CD4-positive, alpha-beta T cell treated with Interleukin-17A for 1 hour (primary cell): ENCODE results near the gene TMEM135.
"Not testable (repeated sequence)": the region's sequence is repeated elsewhere in the genome, so short reads cannot be mapped to it uniquely, and the experiment has no call there.

Experiments used
- DNase-seq: peaks from one replicate; pipeline ENCODE4 v3.0.0-alpha.2; 2020

TMEM135 gene

DNA sequence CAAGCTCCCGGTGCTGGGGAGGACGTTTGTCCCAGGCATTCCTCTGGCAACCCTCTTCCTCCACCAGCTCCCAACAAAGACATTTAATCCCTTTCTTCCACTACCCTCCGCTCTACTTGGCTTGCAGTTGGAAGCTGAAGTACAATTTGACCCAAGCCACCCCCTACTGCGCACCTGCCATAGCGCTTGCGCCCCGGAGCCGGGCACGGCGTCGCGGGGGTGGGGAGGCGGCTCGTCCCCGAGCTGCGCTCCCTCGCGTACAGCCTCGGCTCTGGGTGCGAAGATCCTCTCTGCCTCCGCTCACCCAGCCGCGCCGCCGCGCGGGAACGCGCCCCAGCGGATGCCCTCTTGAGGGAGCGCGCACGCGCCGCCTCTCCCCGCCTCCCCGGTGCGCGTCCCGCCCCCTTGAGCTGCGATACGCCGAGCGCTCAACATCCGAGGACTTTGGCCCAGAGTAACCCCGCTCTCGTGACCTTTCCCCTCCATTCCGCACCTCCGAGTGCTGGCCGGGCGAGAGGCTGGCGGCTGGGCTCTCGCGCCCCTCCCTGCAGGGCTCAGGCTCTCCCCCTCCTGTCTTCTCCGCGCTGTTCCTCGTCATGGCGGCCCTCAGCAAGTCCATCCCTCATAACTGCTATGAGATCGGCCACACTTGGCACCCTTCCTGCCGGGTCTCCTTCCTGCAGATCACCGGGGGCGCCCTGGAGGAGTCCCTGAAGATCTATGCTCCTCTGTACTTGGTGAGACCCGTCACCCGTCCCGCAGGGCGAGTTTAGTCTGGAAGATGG, at the start of gene TMEM135:
Gene TMEM135 (plus strand): TSS at position 485 of the 785 bp plus-strand sequence. CDS start 112 bp downstream, at position 597.
- peak; percentile 94 for DNase-seq

DNA sequence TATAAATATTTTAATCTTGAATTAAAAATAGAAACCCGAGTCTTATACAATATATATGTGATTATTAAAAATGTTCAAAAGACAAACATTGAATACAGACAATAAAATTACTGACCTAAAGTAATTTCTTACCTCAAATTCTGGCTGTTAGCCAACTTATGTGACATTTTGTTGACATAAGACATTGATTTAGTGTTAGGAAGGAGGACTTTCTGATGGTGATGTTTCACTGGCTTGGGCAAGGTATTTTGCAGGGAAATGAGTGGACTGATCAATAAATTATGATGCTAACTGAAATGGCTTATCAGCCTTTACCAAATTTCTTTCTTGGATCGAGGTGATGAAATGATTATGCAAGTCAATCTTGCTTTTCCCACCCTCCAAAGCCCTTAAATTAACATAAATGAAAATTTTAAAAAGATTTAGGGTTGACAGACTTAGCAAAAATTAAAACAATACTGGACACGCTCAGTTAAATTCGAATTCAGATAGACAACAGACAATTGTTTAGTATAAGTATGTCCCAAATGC, 49.3 kb upstream of the TMEM135 start:
- DNase-seq, result no peak

DNA sequence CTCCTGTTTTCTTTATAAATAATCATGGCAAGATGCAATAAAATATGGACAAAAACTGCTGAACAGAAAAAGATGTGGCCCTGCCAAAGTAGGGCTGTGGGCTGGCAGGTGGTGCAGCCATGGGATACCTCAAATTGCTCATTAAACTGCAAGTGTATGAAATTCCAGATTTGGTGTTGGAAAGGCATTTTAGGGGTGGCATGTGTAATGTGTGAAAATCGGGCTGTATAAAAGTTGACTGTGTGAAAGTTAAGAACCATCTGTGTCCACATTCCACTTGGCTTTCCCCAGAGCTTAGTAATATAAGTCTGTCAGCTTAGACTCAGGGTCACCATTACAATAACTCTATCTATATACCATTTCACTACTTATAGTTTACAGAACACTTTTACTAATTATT, 47.7 kb upstream of the TMEM135 start:
- no peak for DNase-seq

DNA sequence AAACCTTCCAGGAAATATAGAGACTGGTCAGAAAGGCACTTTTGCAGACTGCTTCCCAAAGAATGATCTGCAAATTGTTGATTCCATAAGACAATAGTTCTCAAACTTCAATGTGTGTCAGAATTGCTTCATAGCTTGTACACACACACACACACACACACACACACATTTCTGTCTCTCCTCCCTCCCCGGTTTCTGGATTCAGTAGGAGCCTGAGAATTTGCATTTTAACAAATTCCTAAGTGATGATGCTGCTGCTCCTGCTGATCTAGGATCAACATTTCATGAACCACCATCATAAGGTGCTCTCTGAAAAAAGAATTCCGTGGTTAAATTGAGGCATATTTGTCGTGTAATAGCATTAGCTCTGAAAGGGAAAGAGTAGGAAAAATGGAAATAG, 47.2 kb upstream of the TMEM135 start:
- DNase-seq, result no peak

DNA sequence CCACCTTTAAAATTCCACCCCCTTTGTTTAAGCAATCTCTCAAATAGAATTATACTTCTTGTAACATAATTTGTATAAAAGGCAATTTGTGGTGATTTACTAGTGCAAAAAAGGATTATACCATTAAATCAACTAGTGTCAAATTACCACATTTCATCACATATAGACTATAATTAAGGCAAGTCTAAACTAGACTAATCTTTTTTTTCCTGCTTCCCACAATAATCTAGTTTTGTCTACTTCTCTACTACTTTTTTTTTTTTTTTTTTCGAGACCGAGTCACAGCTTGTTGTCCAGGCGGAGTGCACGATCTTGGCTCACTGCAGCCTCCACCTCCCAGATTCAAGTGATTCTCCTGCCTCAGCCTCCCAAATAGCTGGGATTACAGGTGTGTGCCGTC, 46.4 kb upstream of the TMEM135 start:
- no peak for DNase-seq

DNA sequence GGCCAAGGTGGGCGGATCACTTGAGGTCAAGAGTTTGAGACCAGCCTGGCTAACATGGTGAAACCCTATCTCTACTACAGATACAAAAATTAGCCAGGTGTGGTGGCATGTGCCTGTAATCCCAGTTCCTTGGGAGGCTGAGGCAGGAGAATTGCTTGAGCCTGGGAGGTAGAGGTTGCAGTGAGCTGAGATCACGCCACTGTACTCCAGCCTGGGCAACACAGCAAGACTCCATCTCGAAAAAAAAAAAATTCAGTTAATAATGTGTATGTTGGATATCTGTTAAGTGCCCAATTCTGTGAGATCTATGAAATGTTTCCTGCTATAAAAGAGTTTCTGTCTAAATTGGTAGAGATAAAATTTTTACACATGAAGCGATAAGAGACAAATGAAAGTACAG, 45.4 kb upstream of the TMEM135 start:
- DNase-seq, result not testable (repeated sequence)

DNA sequence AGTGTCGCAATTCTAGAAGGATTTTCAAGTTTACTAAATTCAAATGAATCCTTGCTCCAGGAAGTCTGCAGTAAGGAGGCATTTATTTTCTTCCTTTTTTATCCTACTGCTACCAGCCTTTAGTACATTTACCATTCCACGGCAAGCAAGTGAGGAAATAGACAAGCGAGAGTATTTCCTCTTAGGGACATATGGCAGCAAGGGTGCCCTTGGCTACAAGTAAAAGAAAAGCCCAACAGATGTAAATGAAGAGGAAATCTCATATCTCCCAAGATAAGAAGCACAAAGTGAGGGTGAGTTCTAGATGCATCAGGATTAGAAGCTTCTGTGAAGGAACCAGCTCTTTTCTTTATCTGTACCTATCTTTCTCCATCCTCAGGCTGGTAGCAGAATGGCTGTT, 44.7 kb upstream of the TMEM135 start:
- DNase-seq, result no peak

DNA sequence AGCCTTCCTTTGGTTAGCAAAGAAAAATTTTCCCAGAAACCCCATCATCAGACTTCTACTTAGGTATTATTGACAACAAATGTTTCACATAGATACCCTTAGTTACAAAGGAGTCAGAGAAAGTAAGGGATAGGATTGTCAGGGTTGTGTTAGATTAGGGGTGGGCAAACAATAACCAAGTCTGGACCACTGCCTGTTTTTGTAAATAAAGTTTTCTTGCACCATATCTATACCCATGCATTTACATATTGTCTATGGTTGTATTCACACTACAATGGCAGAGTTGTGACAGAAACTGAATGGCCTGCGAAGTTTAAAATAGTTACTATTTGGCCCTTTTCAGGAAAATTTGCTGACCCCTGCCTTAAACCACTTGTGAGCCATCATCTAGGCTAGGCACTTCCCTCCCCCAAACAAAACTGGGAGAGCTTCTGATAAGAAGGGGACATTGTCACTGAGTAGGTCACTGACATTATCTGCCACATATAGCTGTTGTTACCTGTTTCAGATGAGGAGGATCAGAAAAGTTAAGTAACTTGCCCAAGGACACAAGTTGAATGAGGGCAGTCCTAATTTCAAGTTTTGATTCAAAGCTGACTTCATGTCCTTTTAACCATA, 40.7 kb upstream of the TMEM135 start:
- DNase-seq, result no peak

DNA sequence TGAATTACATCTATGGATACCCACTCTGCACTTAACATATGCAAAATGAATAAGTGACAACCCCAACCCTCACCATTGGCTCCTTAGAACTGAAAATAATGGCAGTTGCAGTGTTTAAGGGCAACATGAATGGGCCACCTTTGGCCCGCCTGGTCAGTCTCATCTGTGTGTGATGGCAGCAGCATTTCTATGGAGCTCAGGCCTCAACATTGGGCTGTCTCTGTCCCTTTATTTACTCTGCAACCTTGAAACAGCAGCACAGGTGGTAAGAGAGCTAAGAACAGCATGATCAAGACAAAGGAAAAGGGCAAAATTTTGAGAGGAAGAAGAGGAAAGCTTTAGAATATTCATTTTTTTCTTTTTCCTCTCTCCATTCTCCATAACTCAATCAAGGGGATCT, 38.3 kb upstream of the TMEM135 start:
- no peak for DNase-seq

DNA sequence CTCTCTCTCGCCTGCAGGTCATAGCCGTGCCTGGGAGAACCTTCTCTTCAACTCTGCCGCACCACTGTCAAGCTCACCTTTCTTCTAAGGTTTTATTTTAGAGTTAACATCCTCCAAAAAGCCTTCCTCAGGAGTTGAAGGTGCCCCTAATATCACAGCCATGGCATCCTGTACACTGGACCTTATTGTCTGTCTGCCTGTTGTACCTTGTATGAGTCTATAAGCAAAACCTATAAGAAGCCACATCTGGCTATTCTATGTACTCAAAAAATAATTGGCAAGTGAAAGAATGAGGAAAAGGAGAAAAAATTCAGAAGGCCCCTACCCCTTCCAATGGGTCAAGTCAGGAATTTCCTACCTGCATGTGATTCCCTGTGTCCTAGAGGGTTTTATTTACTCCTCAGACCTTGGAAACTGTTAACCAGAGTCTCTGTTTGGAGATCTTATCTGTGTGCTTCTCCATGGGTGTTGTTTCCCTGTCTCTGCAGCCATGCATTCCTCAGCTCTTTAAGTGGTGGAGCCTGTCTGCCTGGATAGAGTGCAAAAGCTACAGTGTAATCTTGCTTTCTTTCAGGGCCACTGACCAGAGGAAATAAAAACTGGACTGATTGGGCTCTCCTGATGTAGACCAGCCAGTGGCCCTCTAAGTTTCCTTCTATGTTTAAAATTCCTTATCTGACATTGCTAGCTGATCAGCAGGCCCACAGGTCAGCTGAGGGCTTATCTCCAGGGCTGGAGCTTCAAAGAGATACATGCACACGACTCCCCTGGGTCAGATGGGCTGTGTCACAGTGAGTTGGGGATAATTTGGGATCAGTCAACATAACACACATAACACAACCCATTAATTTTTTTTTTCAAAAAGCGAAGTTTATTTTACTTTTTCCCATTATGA, 37.6 kb upstream of the TMEM135 start:
- no peak for DNase-seq

DNA sequence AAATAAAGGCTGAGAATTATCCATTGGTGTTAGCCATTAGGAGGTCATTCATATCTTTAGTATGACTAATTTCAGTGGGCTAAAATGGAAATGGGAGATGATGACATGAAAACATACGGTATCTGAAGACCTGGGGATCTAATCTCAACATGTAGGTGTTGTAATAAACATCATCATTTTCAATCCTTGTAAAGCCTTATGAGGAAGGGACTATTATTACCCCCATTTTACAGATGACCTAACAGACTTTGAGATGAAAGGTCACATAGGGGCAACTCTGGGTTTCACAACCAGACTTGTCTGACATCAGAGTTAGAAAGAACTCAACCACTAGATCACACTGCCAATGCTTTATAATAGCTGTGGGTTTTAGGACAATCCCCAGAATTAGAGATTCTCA, 34.8 kb upstream of the TMEM135 start:
- DNase-seq, result no peak

DNA sequence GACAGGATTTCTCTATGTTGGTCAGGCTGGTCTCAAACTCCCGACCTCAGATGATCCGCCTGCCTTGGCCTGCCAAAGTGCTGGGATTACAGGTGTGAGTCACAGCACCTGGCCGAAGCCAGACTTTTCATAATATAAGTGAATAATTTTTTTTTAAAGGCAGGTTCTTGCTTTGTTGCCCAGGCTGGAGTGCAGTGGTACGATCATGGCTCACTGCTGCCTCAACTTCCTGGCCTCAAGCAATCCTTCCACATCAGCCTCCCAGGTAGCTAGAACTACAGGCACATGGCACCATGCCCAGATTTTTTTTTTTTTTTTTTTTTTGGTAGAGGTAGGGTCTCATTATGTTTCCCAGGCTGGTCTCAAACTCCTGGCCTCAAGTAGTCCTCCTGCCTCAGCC, 33.5 kb upstream of the TMEM135 start:
- not testable (repeated sequence) for DNase-seq

DNA sequence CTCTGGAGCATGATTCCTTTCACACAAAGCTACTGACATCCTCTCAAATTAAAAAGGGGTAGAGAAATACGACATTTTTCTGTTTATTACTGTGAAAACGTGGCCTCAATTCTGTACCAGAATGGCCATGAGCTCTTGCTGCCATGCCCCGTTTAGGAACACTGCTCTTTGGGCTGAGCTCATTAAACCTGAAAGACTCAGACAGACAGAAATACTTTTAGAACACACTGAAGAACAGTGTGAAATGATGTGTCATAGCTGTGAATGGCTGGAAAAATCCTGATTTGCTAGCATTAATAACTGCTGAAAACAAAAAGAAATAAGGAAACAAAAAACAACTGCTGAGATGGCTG, 32.2 kb upstream of the TMEM135 start:
- DNase-seq, result no peak

DNA sequence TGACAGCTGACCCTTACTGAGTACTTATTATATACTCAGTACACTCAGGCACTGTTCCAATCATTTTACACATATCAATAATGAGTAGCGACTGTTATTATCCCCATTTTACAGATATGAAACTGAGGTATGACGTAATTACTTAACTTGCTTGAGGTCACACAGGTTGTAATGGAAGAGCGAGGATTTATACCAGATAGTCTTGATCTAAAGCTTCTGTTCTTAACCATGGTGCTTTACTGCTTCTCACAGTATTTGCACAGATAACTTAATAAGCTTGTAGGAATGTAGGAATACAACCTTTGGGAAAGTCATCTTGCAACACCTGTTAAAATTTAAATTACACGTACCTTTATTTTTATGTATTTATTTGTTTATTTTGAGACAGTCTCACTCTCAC, 31.7 kb upstream of the TMEM135 start:
- no peak for DNase-seq

DNA sequence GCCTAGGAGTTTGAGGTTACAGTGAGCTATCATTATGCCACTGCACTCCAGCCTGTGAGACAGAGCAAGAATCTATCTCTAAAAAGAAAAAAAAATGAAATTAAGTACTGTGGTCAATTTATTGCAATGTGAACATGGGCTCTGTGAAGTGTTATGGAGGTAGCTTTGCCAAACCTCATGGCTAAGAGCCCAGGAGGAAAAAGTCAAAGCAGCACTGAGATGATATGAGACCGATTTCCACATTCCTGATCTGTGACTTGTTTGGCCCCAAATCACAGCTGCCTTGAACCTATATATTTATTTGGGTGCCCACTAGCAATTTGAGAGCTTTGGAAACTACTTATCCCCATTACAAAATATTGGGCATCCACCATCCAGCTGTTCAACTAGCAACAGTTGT, 29.8 kb upstream of the TMEM135 start:
- DNase-seq, result no peak

DNA sequence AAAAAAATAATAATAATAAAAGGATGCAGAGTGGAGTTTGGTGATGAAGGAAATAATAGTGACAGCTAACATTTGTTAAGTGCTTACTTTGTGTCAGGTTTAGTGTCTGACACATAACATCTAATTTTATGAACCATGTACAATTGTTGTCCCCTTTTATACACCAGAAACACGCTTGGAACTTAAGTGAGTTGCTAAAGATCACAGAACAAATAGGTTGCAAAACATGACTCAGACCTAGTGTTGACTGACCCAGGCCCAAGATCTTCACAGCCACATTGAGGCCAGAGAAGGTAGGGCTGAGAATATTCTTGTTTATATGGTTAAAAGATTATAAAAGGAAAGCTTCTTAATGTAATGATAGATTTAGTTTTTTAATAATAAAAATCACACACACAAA, 25.6 kb upstream of the TMEM135 start:
- no peak for DNase-seq

DNA sequence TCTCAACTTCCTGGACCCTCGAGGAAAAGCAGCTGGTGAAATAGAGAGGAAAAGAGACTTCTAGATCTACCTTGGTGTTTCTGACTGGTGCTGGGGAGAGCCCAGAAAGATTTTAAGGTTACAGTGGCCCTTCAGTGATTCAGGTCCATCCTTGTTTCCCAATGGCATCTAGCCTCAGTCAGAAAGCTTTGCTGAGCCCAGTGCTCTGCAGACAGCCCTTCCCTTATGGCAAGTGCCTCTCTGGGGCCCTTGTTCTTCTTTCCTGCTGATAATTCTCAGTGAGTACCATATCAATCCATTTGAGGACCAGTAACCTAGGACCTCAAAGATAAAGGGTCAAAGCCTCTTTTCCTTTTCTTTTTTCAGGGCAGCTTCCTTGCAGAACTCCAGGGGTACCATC, 25.1 kb upstream of the TMEM135 start:
- no peak for DNase-seq

DNA sequence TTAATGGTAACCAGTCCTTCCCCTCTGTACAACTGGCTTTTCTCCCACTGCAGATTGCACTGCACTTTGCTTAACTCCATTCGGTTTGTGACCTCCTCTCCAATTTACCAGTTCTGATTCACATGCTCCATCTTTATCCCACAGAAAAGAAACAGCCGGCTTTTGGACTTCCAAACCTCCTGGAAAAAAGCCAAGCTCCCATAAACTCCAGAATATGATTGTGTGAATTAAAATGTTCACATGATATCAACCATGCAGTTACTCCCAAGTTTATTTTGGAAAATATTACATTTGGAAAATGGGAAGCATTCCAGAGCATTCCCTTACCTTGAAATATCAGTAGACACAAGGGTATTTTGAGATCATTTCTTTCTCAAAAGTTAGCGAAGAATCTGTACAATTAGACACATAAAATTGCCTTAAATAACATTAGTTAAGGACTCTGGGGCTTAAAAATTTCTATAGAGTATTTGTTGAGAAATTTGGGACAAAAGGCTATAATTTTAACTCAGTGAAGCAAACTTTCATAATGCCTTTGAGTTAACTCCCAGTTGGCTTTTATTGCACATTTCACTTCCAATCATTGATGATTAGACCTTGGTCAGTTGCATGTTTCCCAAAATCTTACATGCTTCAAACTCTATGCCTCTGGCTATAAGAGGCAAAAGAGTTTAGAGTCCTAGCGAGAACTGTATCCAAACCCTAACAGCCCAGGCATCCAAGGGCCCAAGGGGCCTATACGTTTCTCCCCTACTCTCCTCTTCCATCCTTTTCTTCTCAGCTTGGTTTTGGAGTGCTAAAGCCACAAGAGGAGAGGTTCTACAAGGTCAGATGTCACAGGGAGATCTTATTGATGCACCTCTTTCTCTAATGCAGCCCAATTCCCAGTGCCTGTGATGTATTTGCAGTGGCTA, 23.6 kb upstream of the TMEM135 start:
- DNase-seq, result no peak

DNA sequence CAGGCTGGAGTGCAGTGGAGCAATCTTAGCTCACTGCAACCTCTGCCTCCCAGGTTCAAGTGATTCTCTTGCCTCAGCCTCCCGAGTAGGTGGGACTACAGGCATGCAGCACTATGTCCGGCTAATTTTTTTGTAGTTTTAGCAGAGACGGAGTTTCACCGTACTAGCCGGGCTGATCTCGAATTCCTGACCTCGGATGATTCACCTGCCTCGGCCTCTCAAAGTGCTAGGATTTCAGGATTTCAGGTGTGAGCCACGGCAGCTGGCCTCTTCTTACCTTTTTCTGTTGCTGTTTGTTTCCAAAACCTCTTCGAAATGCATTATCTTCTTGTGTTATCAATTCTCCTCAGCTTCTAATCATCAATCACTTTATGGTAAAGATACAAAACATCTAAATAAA, 22.1 kb upstream of the TMEM135 start:
- DNase-seq, result no peak

DNA sequence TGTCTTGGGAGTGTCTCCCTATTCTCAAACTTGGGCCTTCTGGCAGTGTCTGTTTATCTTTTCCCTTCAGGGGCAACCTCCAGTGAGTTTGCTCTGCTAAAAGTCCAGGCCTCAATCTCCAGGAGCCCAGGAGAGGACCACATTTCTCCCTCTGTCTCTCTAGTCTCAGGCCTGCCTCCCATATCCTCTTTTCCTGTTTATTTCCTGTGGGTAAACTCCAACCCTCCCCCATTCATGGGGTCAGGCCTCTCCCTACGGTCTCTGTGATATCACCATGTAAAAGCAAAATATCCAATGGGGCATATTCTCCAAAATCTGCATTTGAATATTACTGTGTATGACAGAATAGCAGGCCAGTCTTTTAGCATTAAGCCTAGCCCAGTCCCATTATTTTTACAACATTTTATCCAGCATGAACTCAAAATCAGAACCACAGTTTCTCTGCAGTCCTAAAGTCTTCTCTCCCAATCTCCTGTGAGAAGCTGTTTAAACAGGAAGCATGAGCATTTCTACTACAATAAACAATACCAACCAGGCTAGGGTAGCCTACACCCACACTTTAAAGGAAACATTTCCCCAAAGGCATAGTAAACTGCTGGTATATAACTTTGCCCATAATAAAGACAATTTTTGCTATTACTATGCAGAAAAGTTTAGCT, 18.0 kb upstream of the TMEM135 start:
- no peak for DNase-seq

DNA sequence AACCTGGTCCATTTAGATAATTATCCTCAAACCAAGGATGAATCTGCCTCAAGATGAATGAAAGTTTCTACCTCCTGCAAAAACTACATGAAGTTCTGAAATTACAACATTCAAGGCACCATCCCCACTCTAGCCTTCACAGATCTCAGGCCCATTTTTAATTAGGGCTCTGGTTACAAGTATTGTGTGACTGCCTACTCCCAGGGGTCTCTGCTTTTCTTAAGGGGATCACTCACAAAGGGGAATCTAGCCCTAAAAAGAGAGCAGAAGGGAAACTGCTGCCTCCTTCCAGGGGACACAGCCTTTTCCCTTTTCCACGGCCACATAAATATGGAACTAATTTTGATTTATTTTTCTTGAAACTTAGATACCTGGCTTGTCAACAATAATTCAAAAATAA, 17.4 kb upstream of the TMEM135 start:
- no peak for DNase-seq
